Tibial nerve (tissue), 4 donors: ENCODE results near the gene UNCX. TPM values are rescaled to one million over a fixed set of nuclear protein-coding genes. Genes with fewer than 3 reads are reported as not detected.

ENCODE experiments used
- DNase-seq, 2 donors: peaks; one replicate each; pipeline ENCODE4 v3.0.0-alpha.2; 2019; ENCODE audit warnings: low spot score in 2 of 2
- H3K27ac ChIP-seq, 4 donors: fragments of 200-600 bp; sonication (generic) in 3 of 4; one replicate each; pipeline ENCODE4 v1.5.1; 2017 to 2019; ENCODE audit warnings: mild to moderate bottlenecking in 1 of 4
- H3K27me3 ChIP-seq, 2 donors: fragments of 200-600 bp; sonication (generic) in 1 of 2; one replicate each; pipeline versions ENCODE4 v1.5.1 to v1.6.0; 2017 to 2019
- H3K36me3 ChIP-seq, 3 donors: fragments of 200-600 bp; sonication (generic); one replicate each; pipeline ENCODE4 v1.5.1; 2018 to 2019
- H3K4me1 ChIP-seq, 4 donors: fragments of 200-600 bp; sonication (generic) in 3 of 4; one replicate each; pipeline ENCODE4 v1.5.1; 2017 to 2019
- H3K4me3 ChIP-seq, 4 donors: fragments of 200-600 bp; sonication (generic) in 3 of 4; one replicate each; pipeline ENCODE4 v1.5.1; 2017 to 2019; ENCODE audit warnings: mild to moderate bottlenecking in 1 of 4, moderate library complexity in 1 of 4
- H3K9me3 ChIP-seq, 4 donors: fragments of 200-600 bp; sonication (generic) in 3 of 4; one replicate each; pipeline ENCODE4 v1.5.1; 2017 to 2019
- EP300 ChIP-seq, 2 donors: sonication (generic); formaldehyde crosslinking; IDR thresholded peaks; one replicate each; pipeline ENCODE4 v1.6.1; 2017; ENCODE audit warnings: antibody characterized with exemption in 2 of 2, mild to moderate bottlenecking in 1 of 2
- POLR2A ChIP-seq, 2 donors: fragments of 450-650 bp; IDR thresholded peaks; one replicate each; pipeline ENCODE4 v1.6.1; 2017; ENCODE audit warnings: antibody characterized with exemption in 2 of 2, mild to moderate bottlenecking in 2 of 2, moderate library complexity in 2 of 2
- WGBS, 2 donors: methylation state at CpG; one replicate each; pipeline ENCODE4 v1.1.5; 2018; 5-methylcytosine and 5-hydroxymethylcytosine counted together
- total RNA-seq, 4 donors: library from RNA; depleted of rRNA; stranded (reverse); fragments of >200 nt; gene quantifications; one replicate each; pipeline ENCODE4 v1.1.0, GENCODE V29; 2016
- TF ChIP-seq, protein P1 (sequence below), 5 experiments: fragments of 200-600 bp in 3 of 5; fragments of 450-650 bp in 2 of 5; sonication (generic) in 3 of 5; IDR thresholded peaks; one replicate each; pipeline ENCODE4 v1.5.1; 2016 to 2019; ENCODE audit warnings: antibody characterized with exemption in 5 of 5, mild to moderate bottlenecking in 3 of 5, moderate library complexity in 2 of 5

The UNCX gene
- total RNA-seq, 4 donors from 2014 or later = not detected

GRCh38 chr7:1241258-1241602 is 8.6 kb downstream of the UNCX start:
- Histone ChIP-seq H3K4me3 (no peak overlapping the region), H3K36me3 (no peaks in the 10 kb centered on the region), H3K9me3 (no peaks in the 10 kb centered on the region), H3K27ac (no peak overlapping the region), H3K4me1 (peaks cover 0 to 51% (median under 1%) of the 10 kb centered on the region in 4 donors), H3K27me3 (peaks cover 8 to 94% of the 10 kb centered on the region in 2 donors)
- TF ChIP-seq POLR2A (IDR thresholded peaks at IDR 0.05) = no peak
- TF ChIP-seq, protein P1, sequence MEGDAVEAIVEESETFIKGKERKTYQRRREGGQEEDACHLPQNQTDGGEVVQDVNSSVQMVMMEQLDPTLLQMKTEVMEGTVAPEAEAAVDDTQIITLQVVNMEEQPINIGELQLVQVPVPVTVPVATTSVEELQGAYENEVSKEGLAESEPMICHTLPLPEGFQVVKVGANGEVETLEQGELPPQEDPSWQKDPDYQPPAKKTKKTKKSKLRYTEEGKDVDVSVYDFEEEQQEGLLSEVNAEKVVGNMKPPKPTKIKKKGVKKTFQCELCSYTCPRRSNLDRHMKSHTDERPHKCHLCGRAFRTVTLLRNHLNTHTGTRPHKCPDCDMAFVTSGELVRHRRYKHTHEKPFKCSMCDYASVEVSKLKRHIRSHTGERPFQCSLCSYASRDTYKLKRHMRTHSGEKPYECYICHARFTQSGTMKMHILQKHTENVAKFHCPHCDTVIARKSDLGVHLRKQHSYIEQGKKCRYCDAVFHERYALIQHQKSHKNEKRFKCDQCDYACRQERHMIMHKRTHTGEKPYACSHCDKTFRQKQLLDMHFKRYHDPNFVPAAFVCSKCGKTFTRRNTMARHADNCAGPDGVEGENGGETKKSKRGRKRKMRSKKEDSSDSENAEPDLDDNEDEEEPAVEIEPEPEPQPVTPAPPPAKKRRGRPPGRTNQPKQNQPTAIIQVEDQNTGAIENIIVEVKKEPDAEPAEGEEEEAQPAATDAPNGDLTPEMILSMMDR (IDR thresholded peaks at IDR 0.05) = no peak
- TF ChIP-seq EP300 (IDR thresholded peaks at IDR 0.05) = no peak
- DNase-seq = no peak
- 0 to 4% methylated on average over 3 to 31 of the region's 38 CpGs for WGBS, 2 donors

- TF ChIP-seq EP300 (IDR thresholded peaks at IDR 0.05) (no peak), POLR2A (IDR thresholded peaks at IDR 0.05) (no peak)
- TF ChIP-seq, protein P1 (IDR thresholded peaks at IDR 0.05) = no peak
- no peaks in the 10 kb centered on the region for H3K36me3 ChIP-seq
- H3K4me3 ChIP-seq = no peak overlapping the region
- H3K9me3 ChIP-seq = no peaks in the 10 kb centered on the region
- 3 to 6% methylated on average over 29 to 41 of the region's 51 CpGs for WGBS, 2 donors
- H3K27me3 ChIP-seq = peaks cover 8 to 99% of the 10 kb centered on the region in 2 donors
- peaks cover 0 to 55% (median 3%) of the 10 kb centered on the region in 4 donors for H3K4me1 ChIP-seq
- H3K27ac ChIP-seq = no peak overlapping the region
- no peak for DNase-seq
Observed at GRCh38 chr7:1241603-1242255, 9.1 kb downstream of the UNCX start.

DNA sequence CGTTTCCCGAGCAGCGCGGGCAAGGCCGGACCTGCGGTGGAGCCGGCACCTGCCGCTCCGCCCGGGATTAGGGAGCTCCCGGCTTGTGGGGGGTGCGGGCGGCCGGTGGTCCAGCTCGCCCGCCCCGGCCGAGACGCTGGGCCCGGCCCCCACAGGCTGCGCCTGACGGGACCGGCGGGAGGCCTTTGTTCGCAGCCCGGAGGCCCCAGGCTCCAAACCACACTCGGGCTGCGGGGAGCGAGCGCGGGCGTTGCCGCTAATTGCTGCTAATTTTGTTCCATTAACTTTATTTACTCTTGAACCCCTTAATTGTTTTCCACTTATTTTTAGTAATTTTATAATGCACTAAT is 9.6 kb downstream of the UNCX start:
- no peak for TF ChIP-seq EP300 (IDR thresholded peaks at IDR 0.05)
- TF ChIP-seq, protein P1 (IDR thresholded peaks at IDR 0.05) = no peak
- TF ChIP-seq POLR2A (IDR thresholded peaks at IDR 0.05) = no peak
- Histone ChIP-seq H3K9me3 (no peaks in the 10 kb centered on the region), H3K27ac (no peak overlapping the region), H3K4me3 (no peak overlapping the region), H3K4me1 (peaks cover 0 to 55% (median 8%) of the 10 kb centered on the region in 4 donors), H3K36me3 (no peaks in the 10 kb centered on the region), H3K27me3 (peaks cover 8 to 99% of the 10 kb centered on the region in 2 donors)
- no peak for DNase-seq
- 3 to 4% methylated on average over 14 to 22 of the region's 33 CpGs for WGBS, 2 donors

GRCh38 chr7:1242606-1243289 is 10.1 kb downstream of the UNCX start:
- Histone ChIP-seq H3K27me3 (peaks cover 8 to 100% of the 10 kb centered on the region in 2 donors), H3K4me1 (peaks cover 0 to 55% (median 13%) of the 10 kb centered on the region in 4 donors), H3K4me3 (no peak overlapping the region), H3K27ac (no peak overlapping the region), H3K9me3 (no peaks in the 10 kb centered on the region), H3K36me3 (no peaks in the 10 kb centered on the region)
- no peak for TF ChIP-seq POLR2A (IDR thresholded peaks at IDR 0.05)
- TF ChIP-seq, protein P1 (IDR thresholded peaks at IDR 0.05) = no peak
- no peak for TF ChIP-seq EP300 (IDR thresholded peaks at IDR 0.05)
- 5% methylated on average over 33 to 35 of the region's 53 CpGs for WGBS, 2 donors
- DNase-seq = no peak

DNA sequence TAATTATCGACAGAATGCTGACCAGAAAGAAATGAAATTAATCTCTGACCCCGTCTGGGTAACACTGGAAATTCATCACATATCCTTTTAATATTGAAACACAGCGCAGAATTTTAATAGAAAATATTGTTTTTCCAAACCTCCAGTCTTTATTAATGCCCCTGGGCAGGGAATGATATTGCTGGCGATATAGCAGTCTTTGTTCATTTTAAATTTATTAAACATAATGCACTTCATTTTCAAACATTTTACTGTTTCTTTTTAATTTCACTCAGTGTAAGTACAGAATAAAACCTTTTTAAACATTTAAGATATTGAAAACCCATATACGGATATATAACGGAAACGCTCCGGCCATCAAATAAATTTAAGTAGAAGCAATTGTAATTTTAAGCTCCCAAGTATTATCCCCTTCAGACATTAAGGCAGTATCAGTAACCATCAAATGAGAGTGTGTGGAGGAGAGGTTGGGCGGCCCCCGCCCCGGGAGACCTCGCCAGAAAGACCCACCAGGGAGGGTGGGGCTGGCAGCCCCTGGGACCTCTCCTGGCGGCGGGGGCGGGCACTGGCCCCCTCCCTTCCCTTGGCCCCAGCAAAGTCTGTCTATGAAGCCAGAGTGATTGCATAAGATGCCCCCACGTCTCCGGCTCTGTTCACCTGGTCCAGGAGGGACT is 10.8 kb downstream of the UNCX start:
- H3K27ac ChIP-seq = no peak overlapping the region
- H3K4me3 ChIP-seq = no peak overlapping the region
- peaks cover 0 to 58% (median 17%) of the 10 kb centered on the region in 4 donors for H3K4me1 ChIP-seq
- WGBS, 2 donors = 11 to 13% methylated on average over 17 of the region's 17 CpGs
- no peaks in the 10 kb centered on the region for H3K36me3 ChIP-seq
- no peak for DNase-seq
- no peaks in the 10 kb centered on the region for H3K9me3 ChIP-seq
- TF ChIP-seq EP300 (IDR thresholded peaks at IDR 0.05) (no peak), POLR2A (IDR thresholded peaks at IDR 0.05) (no peak)
- TF ChIP-seq, protein P1 (IDR thresholded peaks at IDR 0.05) = no peak
- H3K27me3 ChIP-seq = peaks cover 8 to 100% of the 10 kb centered on the region in 2 donors
